Heart left ventricle (tissue), 13 donors: ENCODE results near the gene UNC13C.

Source experiments
- CTCF ChIP-seq, 12 donors: fragments of 200-600 bp; sonication (generic) in 4 of 12; IDR thresholded peaks; one replicate each; pipeline versions ENCODE4 v1.5.0 to v1.8.0; 2018 to 2022; ENCODE audit warnings: antibody characterized with exemption in 12 of 12, mild to moderate bottlenecking in 5 of 12
- POLR2A ChIP-seq, 2 donors: fragments of 450-650 bp; IDR thresholded peaks; one replicate each; pipeline ENCODE4 v1.6.1; 2017; ENCODE audit warnings: antibody characterized with exemption in 2 of 2, mild to moderate bottlenecking in 2 of 2, moderate library complexity in 2 of 2
- donor health status: ischemic (EF 13 %, LVEDD 7.1; RV severe dilation, severe dysfunction).
- donor health status: DM: no; HTN: yes; CAD: no.
- donor health status: DM: no; HTN: no; CAD: no.
- donor health status: ischemic (EF 25% LVEDD 6.9; RV normal size, moderate dysfunction).
- donor health status: ischemic (EF 25% LVEDD 5.7; RV mildly dilated, moderate dysfunction).
- donor health status: ischemic (EF 35%, LVEDD 5.7; RV mildly dilated, moderate dysfunction).
- donor health status: nonischemic (EF 11% LVEDD 7.7; RV severe dilation, severe dysfunction).
- donor health status: DM: yes; HTN: yes; CAD: no.
- donor health status: PGD.
- donor health status: ischemic (EF 29% LVEDD 5.4; RV normal size, mild dysfunction).
- donor health status: nonischemic (EF 23%, LVEDD 6.1; RV moderate dilation, normal function).

- TF ChIP-seq CTCF (IDR thresholded peaks at IDR 0.05) (no peak), POLR2A (IDR thresholded peaks at IDR 0.05) (no peak)
Measured at GRCh38 chr15:54594115-54594514, 615.9 kb downstream of the UNC13C start.
